GM19467 (cell line): ENCODE data around the gene FAM8A1.

Source experiments
- ATAC-seq: cut with Tn5 transposase; IDR thresholded peaks from one replicate; pipeline ENCODE4 v1.9.1; 2021; ENCODE audit warnings: mild to moderate bottlenecking, moderate library complexity; ENCODE audit not compliant: unreplicated experiment

Gene FAM8A1

DNA sequence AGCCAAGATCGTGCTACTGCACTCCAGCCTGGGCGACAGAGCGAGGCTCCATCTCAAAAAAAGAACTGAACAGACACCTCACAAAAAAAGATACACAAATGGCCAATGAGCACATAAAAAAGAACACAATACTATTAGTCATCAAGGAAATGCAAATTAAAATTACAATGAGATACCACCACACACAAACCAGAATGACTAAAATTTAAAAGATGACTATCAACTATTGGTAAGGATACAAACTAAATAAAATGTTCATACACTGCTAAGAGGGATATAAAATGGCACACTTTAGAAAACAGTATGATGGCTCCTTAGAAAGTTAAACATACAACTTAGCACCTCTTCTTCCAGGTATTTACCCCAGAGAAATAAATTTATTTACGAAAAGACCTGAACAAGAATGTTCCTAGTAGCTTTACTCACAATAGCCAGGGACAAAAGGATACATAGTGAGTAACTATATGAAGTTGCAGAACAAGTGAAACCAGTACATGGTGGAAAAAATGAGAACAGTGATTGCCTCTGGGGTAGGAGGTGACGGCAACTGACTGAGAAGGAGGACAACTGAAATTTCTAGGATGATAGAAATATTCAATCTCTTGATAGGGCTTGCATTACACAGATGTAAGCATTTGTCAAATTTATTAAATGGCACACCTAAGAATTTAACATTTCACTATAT, 53.2 kb downstream of the FAM8A1 start:
- ATAC-seq: no peak

DNA sequence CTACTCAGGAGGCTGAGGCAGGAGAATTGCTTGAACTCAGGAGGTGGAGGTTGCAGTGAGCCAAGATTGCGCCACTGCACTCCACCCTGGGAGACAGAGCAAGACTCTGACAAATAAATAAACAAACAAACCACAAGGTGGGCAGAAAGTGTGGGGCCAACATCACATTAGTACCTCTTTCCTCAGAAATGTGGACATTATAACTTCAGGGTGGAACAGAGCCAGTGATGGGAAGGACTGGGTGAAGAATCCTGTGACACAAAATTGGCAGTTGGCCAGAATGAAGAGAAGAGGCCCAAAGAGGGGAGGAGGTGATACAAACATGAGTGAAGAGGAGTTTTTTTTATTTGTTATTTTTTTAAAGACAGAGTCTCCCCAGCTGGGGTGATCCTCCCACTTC, 56.0 kb downstream of the FAM8A1 start:
- no peak for ATAC-seq

DNA sequence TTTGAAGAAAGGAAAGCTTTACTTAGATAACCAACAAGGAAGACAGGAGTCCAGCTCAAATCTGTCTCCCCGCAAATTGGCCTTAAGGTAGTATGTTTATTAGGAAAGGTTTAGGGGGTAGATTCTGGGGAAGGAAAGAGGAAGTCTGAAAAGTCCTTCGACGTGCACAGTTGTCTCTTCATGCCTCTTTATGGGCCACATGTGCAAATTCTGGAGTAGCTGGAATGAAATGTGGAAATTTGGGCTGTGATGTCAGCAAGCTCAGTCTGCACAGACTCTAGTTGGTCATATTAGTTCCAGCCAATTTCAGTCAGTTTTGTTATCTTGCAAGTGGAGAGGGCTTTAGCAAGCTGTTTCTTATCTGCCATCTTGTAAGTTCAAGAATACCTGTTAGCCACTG, 56.5 kb downstream of the FAM8A1 start:
- no peak for ATAC-seq
